ENCODE measurements around the gene MYORG.

GRCh38 chr9:34373749-34374148 lies 2.9 kb downstream of the MYORG start:
- no peak for TF ChIP-seq PATZ1 (CRISPR knock-in tag; IDR thresholded peaks at IDR 0.05; ENCODE audit: borderline replicate concordance)
- no peak for TF ChIP-seq TOX (CRISPR knock-in tag; IDR thresholded peaks at IDR 0.05; ENCODE audit: borderline replicate concordance)
- TF ChIP-seq ZNF8 (CRISPR knock-in tag; IDR thresholded peaks at IDR 0.05): no peak
- TF ChIP-seq ZC3H10 (CRISPR knock-in tag; IDR thresholded peaks at IDR 0.05): no peak
- TF ChIP-seq OSR1 (CRISPR knock-in tag; IDR thresholded peaks at IDR 0.05): no peak
- TF ChIP-seq ZFP30 (CRISPR knock-in tag; IDR thresholded peaks at IDR 0.05): no peak
- TF ChIP-seq ARNTL (CRISPR knock-in tag; IDR thresholded peaks at IDR 0.05; ENCODE audit: borderline replicate concordance, low read depth): no peak
- no peak for TF ChIP-seq SNAI2 (CRISPR knock-in tag; IDR thresholded peaks at IDR 0.05)
- TF ChIP-seq ZFP3 (CRISPR knock-in tag; IDR thresholded peaks at IDR 0.05): no peak
